ENCODE data around the gene NRN1L. TPM values are rescaled to one million over a fixed set of nuclear protein-coding genes. Genes with fewer than 3 reads are reported as not detected.

NRN1L gene
- total RNA-seq, 1 donor from 2014 or later = not detected

DNA sequence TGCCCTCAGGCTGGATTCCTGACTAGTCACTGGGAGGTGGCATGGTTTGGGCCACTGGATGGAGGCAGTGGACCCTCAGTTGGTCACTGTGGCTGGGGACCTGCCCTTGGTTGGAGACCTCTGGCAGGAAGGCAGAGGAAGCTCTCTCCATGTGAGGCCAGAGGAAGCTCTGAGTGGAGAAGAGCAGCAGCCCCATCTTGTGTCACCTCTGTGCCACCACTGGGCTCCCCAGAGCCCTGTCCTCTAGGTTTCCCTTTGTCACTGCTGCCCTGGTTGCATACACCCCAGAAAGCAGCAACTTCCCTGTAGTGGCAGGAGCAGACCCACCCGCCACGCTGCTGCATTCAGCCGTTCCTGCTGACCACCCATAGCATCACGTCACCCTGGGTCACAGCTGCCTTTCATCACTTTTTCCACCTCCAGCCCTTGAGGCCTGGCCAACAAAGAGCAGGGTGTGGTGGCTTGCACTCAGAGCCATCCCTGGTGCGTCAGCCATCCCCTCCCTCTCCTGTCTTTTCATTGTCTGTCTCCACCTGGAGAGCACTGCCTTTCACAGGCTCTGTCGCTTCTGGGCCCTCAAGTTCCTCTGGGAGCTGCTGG is 35.0 kb downstream of the NRN1L start:
- Histone ChIP-seq H3K27ac (no peak overlapping the region), H3K4me1 (peaks cover 67% of the 10 kb centered on the region), H3K36me3 (peaks cover 0 to 21% of the 10 kb centered on the region in 2 donors)

DNA sequence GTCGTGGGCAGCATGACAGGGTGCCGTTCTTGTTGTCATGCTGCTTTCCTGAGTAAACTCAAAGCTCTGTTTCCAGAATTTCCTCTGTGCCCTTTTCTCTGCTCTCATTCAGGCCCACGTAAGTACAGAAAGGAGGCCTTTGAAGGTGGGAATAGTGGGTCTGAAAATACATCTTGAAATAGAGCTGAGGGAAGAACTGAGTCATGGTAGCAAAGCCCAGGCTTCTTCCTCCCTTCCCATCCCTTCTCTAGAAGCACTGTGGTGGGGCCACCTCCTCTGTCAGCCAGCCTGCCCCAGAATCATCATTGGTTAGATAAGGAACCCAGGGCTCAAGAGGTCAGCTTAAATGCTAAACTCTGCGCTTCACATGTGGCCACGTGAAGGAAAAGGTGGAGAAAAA is 37.5 kb downstream of the NRN1L start:
- peaks cover 60% of the 10 kb centered on the region for H3K4me1 ChIP-seq
- H3K27ac ChIP-seq = no peak overlapping the region
- intact Hi-C loops (cut with DNase I) = no loop called here
- no peak for TF ChIP-seq POLR2AphosphoS5 (IDR thresholded peaks at IDR 0.05; ENCODE audit: insufficient read depth in 1 of 2, low read depth in 1 of 2)
- TF ChIP-seq, protein P1, sequence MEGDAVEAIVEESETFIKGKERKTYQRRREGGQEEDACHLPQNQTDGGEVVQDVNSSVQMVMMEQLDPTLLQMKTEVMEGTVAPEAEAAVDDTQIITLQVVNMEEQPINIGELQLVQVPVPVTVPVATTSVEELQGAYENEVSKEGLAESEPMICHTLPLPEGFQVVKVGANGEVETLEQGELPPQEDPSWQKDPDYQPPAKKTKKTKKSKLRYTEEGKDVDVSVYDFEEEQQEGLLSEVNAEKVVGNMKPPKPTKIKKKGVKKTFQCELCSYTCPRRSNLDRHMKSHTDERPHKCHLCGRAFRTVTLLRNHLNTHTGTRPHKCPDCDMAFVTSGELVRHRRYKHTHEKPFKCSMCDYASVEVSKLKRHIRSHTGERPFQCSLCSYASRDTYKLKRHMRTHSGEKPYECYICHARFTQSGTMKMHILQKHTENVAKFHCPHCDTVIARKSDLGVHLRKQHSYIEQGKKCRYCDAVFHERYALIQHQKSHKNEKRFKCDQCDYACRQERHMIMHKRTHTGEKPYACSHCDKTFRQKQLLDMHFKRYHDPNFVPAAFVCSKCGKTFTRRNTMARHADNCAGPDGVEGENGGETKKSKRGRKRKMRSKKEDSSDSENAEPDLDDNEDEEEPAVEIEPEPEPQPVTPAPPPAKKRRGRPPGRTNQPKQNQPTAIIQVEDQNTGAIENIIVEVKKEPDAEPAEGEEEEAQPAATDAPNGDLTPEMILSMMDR (IDR thresholded peaks at IDR 0.05) = no peak
- no peak for TF ChIP-seq POLR2A (IDR thresholded peaks at IDR 0.05)
- peaks cover 0 to 11% of the 10 kb centered on the region in 2 donors for H3K36me3 ChIP-seq
- H3K9me3 ChIP-seq = no peaks in the 10 kb centered on the region
- no peaks in the 10 kb centered on the region for H3K27me3 ChIP-seq
- H3K4me3 ChIP-seq = no peak overlapping the region
- no peak for DNase-seq (ENCODE audit: extremely low spot score in 2 of 2)

More for the DNA sequence above, 35.0 kb downstream of the NRN1L start:
- no peaks in the 10 kb centered on the region for H3K27me3 ChIP-seq
- intact Hi-C loops (cut with DNase I) = no loop called here
- DNase-seq (ENCODE audit: extremely low spot score in 2 of 2) = no peak
- TF ChIP-seq POLR2A (IDR thresholded peaks at IDR 0.05) (no peak), POLR2AphosphoS5 (IDR thresholded peaks at IDR 0.05; ENCODE audit: insufficient read depth in 1 of 2, low read depth in 1 of 2) (no peak)
- TF ChIP-seq, protein P1 (IDR thresholded peaks at IDR 0.05) = no peak
- no peaks in the 10 kb centered on the region for H3K9me3 ChIP-seq
- H3K4me3 ChIP-seq = no peak overlapping the region

DNA sequence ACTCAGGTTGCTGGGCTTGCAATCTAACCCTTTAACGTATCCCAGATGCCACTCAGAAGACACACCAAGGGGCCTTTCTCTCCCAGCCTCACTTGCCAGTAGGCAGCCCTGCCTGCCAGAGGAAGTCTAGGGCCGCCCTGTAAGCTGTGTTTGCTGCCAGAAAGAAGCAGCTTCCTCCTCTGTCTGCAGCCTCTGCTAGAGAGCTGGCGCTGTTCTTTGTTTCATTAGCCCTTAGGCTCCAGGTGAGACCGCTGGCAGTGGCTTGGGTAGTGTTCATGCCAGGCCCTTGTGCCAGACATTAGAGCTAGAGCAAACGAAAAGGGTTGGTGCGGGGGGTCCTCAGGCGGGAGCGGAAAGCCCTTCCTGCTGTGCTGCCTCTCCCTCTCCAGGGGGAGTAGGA is 38.1 kb downstream of the NRN1L start:
- Histone ChIP-seq H3K27ac (no peak overlapping the region), H3K9me3 (no peaks in the 10 kb centered on the region), H3K4me3 (no peak overlapping the region), H3K4me1 (peaks cover 54% of the 10 kb centered on the region), H3K27me3 (no peaks in the 10 kb centered on the region), H3K36me3 (peaks cover 0 to 16% of the 10 kb centered on the region in 2 donors)
- intact Hi-C loops (cut with DNase I) = no loop called here
- DNase-seq (ENCODE audit: extremely low spot score in 2 of 2) = no peak
- TF ChIP-seq POLR2A (IDR thresholded peaks at IDR 0.05) (no peak), POLR2AphosphoS5 (IDR thresholded peaks at IDR 0.05; ENCODE audit: insufficient read depth in 1 of 2, low read depth in 1 of 2) (no peak)
- TF ChIP-seq, protein P1 (IDR thresholded peaks at IDR 0.05) = no peak

DNA sequence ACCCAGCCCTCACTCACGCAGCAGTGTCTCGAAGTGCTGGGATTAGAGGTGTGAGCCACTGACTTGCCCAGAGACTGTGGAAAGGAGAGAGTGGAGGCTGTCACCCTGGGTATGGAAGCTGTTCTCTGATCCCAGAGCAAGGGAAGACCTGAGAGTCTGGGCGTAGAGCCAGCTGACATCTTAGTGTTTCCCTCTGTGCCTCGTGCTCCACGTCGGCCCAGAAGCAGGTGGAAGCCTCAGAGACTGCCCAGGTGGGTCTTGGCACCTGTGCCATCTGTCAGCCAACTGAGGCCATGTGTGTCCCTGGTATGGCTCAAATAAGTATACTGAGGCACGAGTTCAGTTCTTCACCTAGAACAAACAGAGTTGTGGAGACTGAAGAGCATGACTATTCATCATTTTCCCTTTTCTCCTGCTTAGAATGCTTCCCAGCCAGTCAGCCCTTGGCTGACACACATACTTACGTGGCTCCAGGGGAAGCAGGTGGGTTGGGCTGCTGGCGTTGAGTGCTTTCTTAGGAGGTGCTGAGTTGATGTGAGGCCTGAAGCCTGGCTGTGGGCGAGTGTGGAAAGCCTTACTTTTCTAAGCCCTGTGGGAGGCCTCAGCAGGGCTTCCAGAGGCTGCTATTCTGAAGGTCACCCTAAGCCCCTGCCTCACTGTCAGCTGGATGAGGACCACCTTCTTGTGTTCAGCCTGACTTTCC is 38.9 kb downstream of the NRN1L start:
- no peak for TF ChIP-seq POLR2AphosphoS5 (IDR thresholded peaks at IDR 0.05; ENCODE audit: insufficient read depth in 1 of 2, low read depth in 1 of 2)
- TF ChIP-seq, protein P1 (IDR thresholded peaks at IDR 0.05) = no peak
- no peak for TF ChIP-seq POLR2A (IDR thresholded peaks at IDR 0.05)
- DNase-seq (ENCODE audit: extremely low spot score in 2 of 2) = no peak
- H3K4me1 ChIP-seq = peaks cover 52% of the 10 kb centered on the region
- H3K27me3 ChIP-seq = no peaks in the 10 kb centered on the region
- intact Hi-C loops (cut with DNase I) = no loop called here
- peaks cover 0 to 23% of the 10 kb centered on the region in 2 donors for H3K36me3 ChIP-seq
- H3K27ac ChIP-seq = no peak overlapping the region
- no peaks in the 10 kb centered on the region for H3K9me3 ChIP-seq
- no peak overlapping the region for H3K4me3 ChIP-seq
